Measurements from ENCODE around the gene CFTR.

The CFTR gene

GRCh38 chr7:117592011-117592635, 112.3 kb downstream of the CFTR start:
- no peak for DNase-seq

GRCh38 chr7:117596134-117596533, 116.3 kb downstream of the CFTR start:
- DNase-seq = no peak

GRCh38 chr7:117597755-117598154, 117.9 kb downstream of the CFTR start:
- DNase-seq = no peak

- DNase-seq = no peak
Observed at GRCh38 chr7:117600911-117601310, 121.1 kb downstream of the CFTR start.

GRCh38 chr7:117603627-117604026, 123.8 kb downstream of the CFTR start:
- no peak for DNase-seq

GRCh38 chr7:117605712-117606111, 125.9 kb downstream of the CFTR start:
- no peak for DNase-seq

GRCh38 chr7:117606132-117606531, 126.3 kb downstream of the CFTR start:
- no peak for DNase-seq

GRCh38 chr7:117610396-117610795, 130.6 kb downstream of the CFTR start:
- no peak for DNase-seq

- DNase-seq = no peak
Observed at GRCh38 chr7:117612637-117613036, 132.8 kb downstream of the CFTR start.

- DNase-seq = no peak
Observed at GRCh38 chr7:117616694-117617093, 136.9 kb downstream of the CFTR start.

GRCh38 chr7:117619681-117620080, 139.9 kb downstream of the CFTR start:
- no peak for DNase-seq

- DNase-seq = no peak
Observed at GRCh38 chr7:117621075-117621618, 141.3 kb downstream of the CFTR start.

GRCh38 chr7:117623606-117624005, 143.8 kb downstream of the CFTR start:
- DNase-seq = no peak

- no peak for DNase-seq
Observed at GRCh38 chr7:117630501-117630900, 150.7 kb downstream of the CFTR start.

GRCh38 chr7:117630907-117631564, 151.2 kb downstream of the CFTR start:
- no peak for DNase-seq

GRCh38 chr7:117631652-117632051, 151.8 kb downstream of the CFTR start:
- DNase-seq = no peak

GRCh38 chr7:117637937-117638336, 158.1 kb downstream of the CFTR start:
- no peak for DNase-seq

GRCh38 chr7:117639966-117640365, 160.1 kb downstream of the CFTR start:
- no peak for DNase-seq

GRCh38 chr7:117640465-117640864, 160.6 kb downstream of the CFTR start:
- DNase-seq = no peak

GRCh38 chr7:117645481-117646165, 165.8 kb downstream of the CFTR start:
- DNase-seq = no peak

GRCh38 chr7:117648203-117648866, 168.5 kb downstream of the CFTR start:
- no peak for DNase-seq

GRCh38 chr7:117652943-117653680, 173.3 kb downstream of the CFTR start:
- no peak for DNase-seq

- no peak for DNase-seq
Observed at GRCh38 chr7:117654780-117655179, 175.0 kb downstream of the CFTR start.
